Nephron progenitor cell (in vitro differentiated cells): ENCODE data around the gene OR4P4.

Experiments used
- DNase-seq: peaks from one replicate; pipeline ENCODE4 v3.0.0; 2021
- H3K27ac Mint-ChIP-seq: 2 replicates; pipeline ENCODE4 v1.8.0; 2021; ENCODE audit warnings: mild to moderate bottlenecking, moderate library complexity, mixed read lengths
- H3K27me3 Mint-ChIP-seq: 2 replicates; pipeline ENCODE4 v1.8.0; 2021; ENCODE audit warnings: mild to moderate bottlenecking, low read depth, mixed read lengths; ENCODE audit not compliant: poor library complexity
- H3K36me3 Mint-ChIP-seq: 2 replicates; pipeline ENCODE4 v1.8.0; 2021; ENCODE audit warnings: low read depth, mixed read lengths
- H3K4me1 Mint-ChIP-seq: 2 replicates; pipeline ENCODE4 v1.8.0; 2021; ENCODE audit warnings: mixed read lengths
- H3K4me3 Mint-ChIP-seq: 2 replicates; pipeline ENCODE4 v1.8.0; 2021; ENCODE audit warnings: mild to moderate bottlenecking, moderate library complexity, mixed read lengths
- H3K9me3 Mint-ChIP-seq: 2 replicates; pipeline ENCODE4 v1.8.0; 2021; ENCODE audit warnings: mild to moderate bottlenecking, moderate library complexity, mixed read lengths
- TF ChIP-seq, protein P1 (sequence below): fragments of 200-600 bp; sonication (generic); IDR thresholded peaks from 2 replicates; pipeline ENCODE4 v1.5.0; 2021; ENCODE audit warnings: antibody characterized with exemption

Gene OR4P4

DNA sequence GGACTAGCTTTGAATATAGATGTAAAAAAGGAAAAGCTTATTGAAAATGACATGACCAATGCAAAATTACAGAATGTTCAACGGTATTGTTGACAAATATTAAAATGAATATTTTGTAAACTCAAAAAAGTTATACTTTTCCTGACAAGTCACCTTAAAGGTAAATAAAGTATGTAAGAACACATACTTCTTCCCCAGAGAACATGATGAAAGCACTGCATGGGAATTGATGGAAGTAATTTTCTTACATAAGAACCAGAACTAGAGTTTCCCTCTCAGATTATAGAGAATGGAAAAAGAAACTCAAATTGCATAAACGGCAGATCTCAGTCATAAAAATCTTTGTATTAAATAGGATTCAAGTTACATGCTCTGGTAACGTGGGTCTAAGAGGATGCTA, at the start of gene OR4P4:
OR4P4 (plus strand) TSS at position 301 of the 400 bp plus-strand sequence.
- no peaks in the 10 kb centered on the region for H3K27me3 Mint-ChIP-seq
- H3K4me1 Mint-ChIP-seq, result no peaks in the 10 kb centered on the region
- no peak within 1 kb of the TSS for H3K27ac Mint-ChIP-seq
- H3K4me3 Mint-ChIP-seq, result no peak within 1 kb of the TSS
- H3K36me3 Mint-ChIP-seq, result no peaks in the 10 kb centered on the region
- H3K9me3 Mint-ChIP-seq, result peaks cover 38% of the 10 kb centered on the region
- no peak for DNase-seq
- TF ChIP-seq, protein P1, sequence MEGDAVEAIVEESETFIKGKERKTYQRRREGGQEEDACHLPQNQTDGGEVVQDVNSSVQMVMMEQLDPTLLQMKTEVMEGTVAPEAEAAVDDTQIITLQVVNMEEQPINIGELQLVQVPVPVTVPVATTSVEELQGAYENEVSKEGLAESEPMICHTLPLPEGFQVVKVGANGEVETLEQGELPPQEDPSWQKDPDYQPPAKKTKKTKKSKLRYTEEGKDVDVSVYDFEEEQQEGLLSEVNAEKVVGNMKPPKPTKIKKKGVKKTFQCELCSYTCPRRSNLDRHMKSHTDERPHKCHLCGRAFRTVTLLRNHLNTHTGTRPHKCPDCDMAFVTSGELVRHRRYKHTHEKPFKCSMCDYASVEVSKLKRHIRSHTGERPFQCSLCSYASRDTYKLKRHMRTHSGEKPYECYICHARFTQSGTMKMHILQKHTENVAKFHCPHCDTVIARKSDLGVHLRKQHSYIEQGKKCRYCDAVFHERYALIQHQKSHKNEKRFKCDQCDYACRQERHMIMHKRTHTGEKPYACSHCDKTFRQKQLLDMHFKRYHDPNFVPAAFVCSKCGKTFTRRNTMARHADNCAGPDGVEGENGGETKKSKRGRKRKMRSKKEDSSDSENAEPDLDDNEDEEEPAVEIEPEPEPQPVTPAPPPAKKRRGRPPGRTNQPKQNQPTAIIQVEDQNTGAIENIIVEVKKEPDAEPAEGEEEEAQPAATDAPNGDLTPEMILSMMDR, result no peak

GRCh38 chr11:55607545-55607944, 27.4 kb upstream of the OR4P4 start, which contains the start of gene OR4C11:
Gene OR4C11, minus strand, starts transcription at chr11:55607645. Its CDS starts 3,272 bp downstream, at chr11:55604373.
- H3K27ac Mint-ChIP-seq, result no peak within 1 kb of the TSS
- no peaks in the 10 kb centered on the region for H3K4me1 Mint-ChIP-seq
- DNase-seq, result no peak
- no peak within 1 kb of the TSS for H3K4me3 Mint-ChIP-seq
- no peaks in the 10 kb centered on the region for H3K27me3 Mint-ChIP-seq
- H3K9me3 Mint-ChIP-seq, result peaks cover 25% of the 10 kb centered on the region
- TF ChIP-seq, protein P1, result no peak
- H3K36me3 Mint-ChIP-seq, result no peaks in the 10 kb centered on the region

DNA sequence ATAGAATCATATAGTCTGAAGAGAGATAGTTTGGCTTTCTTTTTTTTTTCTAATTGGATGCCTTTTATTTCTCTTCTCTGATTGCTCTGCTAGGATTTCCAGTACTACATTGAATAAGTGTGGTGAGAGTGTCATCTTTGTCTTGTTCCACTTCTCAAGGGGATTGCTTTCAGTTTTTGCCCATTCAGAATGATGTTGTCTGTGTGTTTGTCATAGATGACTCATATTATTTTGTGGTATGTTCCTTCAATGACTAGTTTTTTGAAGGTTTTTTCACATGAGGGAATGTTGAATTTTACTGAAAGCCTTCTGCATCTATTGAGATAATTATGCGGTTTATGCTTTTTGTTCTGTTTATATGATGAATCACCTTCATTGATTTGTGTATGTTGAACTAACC, 10.4 kb upstream of the OR4P4 start:
- TF ChIP-seq, protein P1, result no peak
- no peaks in the 10 kb centered on the region for H3K36me3 Mint-ChIP-seq
- no peaks in the 10 kb centered on the region for H3K27me3 Mint-ChIP-seq
- DNase-seq, result no peak
- no peak overlapping the region for H3K4me3 Mint-ChIP-seq
- H3K27ac Mint-ChIP-seq, result no peak overlapping the region
- H3K9me3 Mint-ChIP-seq, result peaks cover 58% of the 10 kb centered on the region
- no peaks in the 10 kb centered on the region for H3K4me1 Mint-ChIP-seq

DNA sequence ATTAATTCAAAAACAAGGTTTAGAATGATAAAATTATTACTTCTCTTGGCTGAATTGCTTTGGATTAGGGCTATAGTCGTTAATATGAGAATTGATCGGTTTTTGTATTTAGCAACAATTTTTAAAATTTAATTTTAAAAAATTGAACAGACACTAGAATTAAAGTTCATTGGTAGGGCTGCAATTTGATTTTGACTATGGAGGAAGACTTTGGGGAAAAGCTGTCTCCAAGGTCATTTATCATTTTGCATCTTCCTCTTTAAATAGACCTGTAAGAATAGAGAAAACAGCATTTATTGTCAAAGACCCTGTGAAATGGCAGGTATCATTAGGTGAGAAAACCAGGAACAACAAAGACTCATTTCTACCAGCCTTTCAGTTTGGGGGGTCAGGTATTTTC, 13.1 kb downstream of the OR4P4 start, which contains the start of gene OR4S2:
OR4S2 (plus strand) TSS at position 301 of the 400 bp plus-strand sequence. CDS start 2,577 bp downstream, outside the sequence.
- Mint-ChIP-seq H3K4me3 (no peak within 1 kb of the TSS), H3K36me3 (no peaks in the 10 kb centered on the region), H3K27ac (no peak within 1 kb of the TSS), H3K9me3 (peaks cover 36% of the 10 kb centered on the region), H3K4me1 (no peaks in the 10 kb centered on the region), H3K27me3 (no peaks in the 10 kb centered on the region)
- TF ChIP-seq, protein P1, result no peak
- DNase-seq, result no peak

GRCh38 chr11:55652560-55652959, 17.6 kb downstream of the OR4P4 start:
- H3K36me3 Mint-ChIP-seq, result no peaks in the 10 kb centered on the region
- no peak overlapping the region for H3K4me3 Mint-ChIP-seq
- H3K27ac Mint-ChIP-seq, result no peak overlapping the region
- H3K9me3 Mint-ChIP-seq, result peaks cover 28% of the 10 kb centered on the region
- TF ChIP-seq, protein P1, result no peak
- H3K4me1 Mint-ChIP-seq, result no peaks in the 10 kb centered on the region
- H3K27me3 Mint-ChIP-seq, result no peaks in the 10 kb centered on the region
- no peak for DNase-seq

DNA sequence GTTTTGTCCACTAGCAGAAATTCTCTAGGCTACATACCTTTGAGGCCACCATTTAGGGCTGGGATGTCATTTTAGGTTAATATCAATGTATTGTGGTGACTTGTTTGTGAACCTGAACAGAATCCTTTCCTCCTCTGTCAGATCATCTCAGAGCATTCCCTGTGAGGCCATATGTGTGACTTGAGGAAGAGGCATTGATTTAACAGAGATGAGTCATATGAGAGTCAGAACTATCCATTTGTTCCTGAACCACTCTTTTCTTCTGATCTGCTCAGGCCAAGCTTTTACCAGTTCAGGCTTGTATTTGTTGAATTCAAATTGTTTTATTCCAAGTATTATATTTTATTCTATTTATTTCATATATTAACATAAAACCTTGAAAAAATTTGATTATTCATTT, 20.2 kb downstream of the OR4P4 start:
- H3K27ac Mint-ChIP-seq, result no peak overlapping the region
- no peaks in the 10 kb centered on the region for H3K27me3 Mint-ChIP-seq
- no peaks in the 10 kb centered on the region for H3K4me1 Mint-ChIP-seq
- TF ChIP-seq, protein P1, result no peak
- DNase-seq, result no peak
- no peak overlapping the region for H3K4me3 Mint-ChIP-seq
- H3K36me3 Mint-ChIP-seq, result no peaks in the 10 kb centered on the region
- peaks cover 26% of the 10 kb centered on the region for H3K9me3 Mint-ChIP-seq
